ENCODE measurements around the gene HSPA9. TPM values are rescaled to one million over a fixed set of nuclear protein-coding genes. Genes with fewer than 3 reads are reported as not detected.

Gene HSPA9
- total and polyA plus RNA-seq, 4 donors = 65.2 to 139 (median 89.1) TPM

- WGBS, 2 donors = 95 to 96% methylated on average over 9 of the region's 9 CpGs
- Histone ChIP-seq H3K9me3 (ENCODE audit: control insufficient read depth, low read length) (no peaks in the 10 kb centered on the region), H3K4me3 (ENCODE audit: low read length in 2 of 2) (no peak overlapping the region), H3K4me1 (ENCODE audit: control insufficient read depth in 1 of 2, insufficient read depth in 2 of 2, low read length in 2 of 2) (peaks cover 0 to 2% of the 10 kb centered on the region in 2 donors), H3K27ac (ENCODE audit: low read depth in 1 of 2, low read length in 2 of 2) (no peak overlapping the region), H3K27me3 (ENCODE audit: control insufficient read depth in 1 of 2, insufficient read depth in 2 of 2, low read length in 1 of 2) (no peaks in the 10 kb centered on the region), H3K36me3 (ENCODE audit: control insufficient read depth in 1 of 2, insufficient read depth in 2 of 2, low read length in 1 of 2) (peaks cover 4 to 9% of the 10 kb centered on the region in 2 donors)
- DNase-seq = no peak
- ATAC-seq (ENCODE audit: low FRiP score) = no peak
- intact Hi-C loops (cut with DNase I) = loop anchor here in 1 of 2 donors (10.0 kb wide), 1 partner anchor 774 kb away; the partner anchor contains the start of gene PAIP2
These were observed 4.3 kb downstream of the HSPA9 start for GRCh38 chr5:138570871-138571270.

GRCh38 chr5:138569782-138570181 lies 5.4 kb downstream of the HSPA9 start:
- intact Hi-C loops (cut with DNase I) = loop anchor here in 1 of 2 donors (10.0 kb wide), 1 partner anchor 775 kb away; the partner anchor contains the start of gene PAIP2
- Histone ChIP-seq H3K4me3 (ENCODE audit: low read length in 2 of 2) (no peak overlapping the region), H3K4me1 (ENCODE audit: control insufficient read depth in 1 of 2, insufficient read depth in 2 of 2, low read length in 2 of 2) (peaks cover 0 to 2% of the 10 kb centered on the region in 2 donors), H3K27ac (ENCODE audit: low read depth in 1 of 2, low read length in 2 of 2) (no peak overlapping the region), H3K9me3 (ENCODE audit: control insufficient read depth, low read length) (no peaks in the 10 kb centered on the region), H3K27me3 (ENCODE audit: control insufficient read depth in 1 of 2, insufficient read depth in 2 of 2, low read length in 1 of 2) (no peaks in the 10 kb centered on the region), H3K36me3 (ENCODE audit: control insufficient read depth in 1 of 2, insufficient read depth in 2 of 2, low read length in 1 of 2) (peaks cover 9 to 11% of the 10 kb centered on the region in 2 donors)
- DNase-seq (no peak), ATAC-seq (ENCODE audit: low FRiP score) (no peak)
- 90 to 94% methylated on average over 7 of the region's 7 CpGs for WGBS, 2 donors

GRCh38 chr5:138568061-138568824 lies 7.0 kb downstream of the HSPA9 start:
- H3K36me3 ChIP-seq (ENCODE audit: control insufficient read depth in 1 of 2, insufficient read depth in 2 of 2, low read length in 1 of 2) = peaks cover 9 to 11% of the 10 kb centered on the region in 2 donors

GRCh38 chr5:138566792-138567191 lies 8.4 kb downstream of the HSPA9 start:
- intact Hi-C loops (cut with DNase I) = no loop called here
- no peaks in the 10 kb centered on the region for H3K4me1 ChIP-seq (ENCODE audit: control insufficient read depth in 1 of 2, insufficient read depth in 2 of 2, low read length in 2 of 2)
- no peak for DNase-seq
- no peak overlapping the region for H3K27ac ChIP-seq (ENCODE audit: low read depth in 1 of 2, low read length in 2 of 2)
- 78 to 81% methylated on average over 3 of the region's 3 CpGs for WGBS, 2 donors
- H3K36me3 ChIP-seq (ENCODE audit: control insufficient read depth in 1 of 2, insufficient read depth in 2 of 2, low read length in 1 of 2) = peaks cover 9 to 11% of the 10 kb centered on the region in 2 donors
- ATAC-seq (ENCODE audit: low FRiP score) = no peak
- no peak overlapping the region for H3K4me3 ChIP-seq (ENCODE audit: low read length in 2 of 2)
- H3K27me3 ChIP-seq (ENCODE audit: control insufficient read depth in 1 of 2, insufficient read depth in 2 of 2, low read length in 1 of 2) = no peaks in the 10 kb centered on the region
- H3K9me3 ChIP-seq (ENCODE audit: control insufficient read depth, low read length) = no peaks in the 10 kb centered on the region

More at GRCh38 chr5:138568061-138568824, 7.0 kb downstream of the HSPA9 start:
- DNase-seq (no peak), ATAC-seq (ENCODE audit: low FRiP score) (no peak)
- H3K4me1 ChIP-seq (ENCODE audit: control insufficient read depth in 1 of 2, insufficient read depth in 2 of 2, low read length in 2 of 2) = no peaks in the 10 kb centered on the region
- intact Hi-C loops (cut with DNase I) = no loop called here
- H3K27me3 ChIP-seq (ENCODE audit: control insufficient read depth in 1 of 2, insufficient read depth in 2 of 2, low read length in 1 of 2) = no peaks in the 10 kb centered on the region
- no peak overlapping the region for H3K27ac ChIP-seq (ENCODE audit: low read depth in 1 of 2, low read length in 2 of 2)
- WGBS, 2 donors = 84 to 85% methylated on average over 16 of the region's 16 CpGs
- no peak overlapping the region for H3K4me3 ChIP-seq (ENCODE audit: low read length in 2 of 2)
- H3K9me3 ChIP-seq (ENCODE audit: control insufficient read depth, low read length) = no peaks in the 10 kb centered on the region

- peaks cover 7 to 8% of the 10 kb centered on the region in 2 donors for H3K36me3 ChIP-seq (ENCODE audit: control insufficient read depth in 1 of 2, insufficient read depth in 2 of 2, low read length in 1 of 2)
- no peak overlapping the region for H3K27ac ChIP-seq (ENCODE audit: low read depth in 1 of 2, low read length in 2 of 2)
- WGBS, 2 donors = 86 to 87% methylated on average over 7 of the region's 7 CpGs
- intact Hi-C loops (cut with DNase I) = no loop called here
- no peak overlapping the region for H3K4me3 ChIP-seq (ENCODE audit: low read length in 2 of 2)
- H3K4me1 ChIP-seq (ENCODE audit: control insufficient read depth in 1 of 2, insufficient read depth in 2 of 2, low read length in 2 of 2) = no peaks in the 10 kb centered on the region
- H3K27me3 ChIP-seq (ENCODE audit: control insufficient read depth in 1 of 2, insufficient read depth in 2 of 2, low read length in 1 of 2) = no peaks in the 10 kb centered on the region
- no peak for ATAC-seq (ENCODE audit: low FRiP score)
- DNase-seq = no peak
- H3K9me3 ChIP-seq (ENCODE audit: control insufficient read depth, low read length) = no peaks in the 10 kb centered on the region
These were observed 9.9 kb downstream of the HSPA9 start for GRCh38 chr5:138565100-138565821.

- no peaks in the 10 kb centered on the region for H3K9me3 ChIP-seq (ENCODE audit: control insufficient read depth, low read length)
- H3K4me3 ChIP-seq (ENCODE audit: low read length in 2 of 2) = no peak overlapping the region
- H3K27me3 ChIP-seq (ENCODE audit: control insufficient read depth in 1 of 2, insufficient read depth in 2 of 2, low read length in 1 of 2) = no peaks in the 10 kb centered on the region
- peaks cover 8 to 10% of the 10 kb centered on the region in 2 donors for H3K36me3 ChIP-seq (ENCODE audit: control insufficient read depth in 1 of 2, insufficient read depth in 2 of 2, low read length in 1 of 2)
- no peak overlapping the region for H3K27ac ChIP-seq (ENCODE audit: low read depth in 1 of 2, low read length in 2 of 2)
- ATAC-seq (ENCODE audit: low FRiP score) (no peak), DNase-seq (no peak)
- WGBS, 2 donors = 79 to 81% methylated on average over 9 of the region's 9 CpGs
- intact Hi-C loops (cut with DNase I) = no loop called here
- H3K4me1 ChIP-seq (ENCODE audit: control insufficient read depth in 1 of 2, insufficient read depth in 2 of 2, low read length in 2 of 2) = no peaks in the 10 kb centered on the region
These were observed 11.0 kb downstream of the HSPA9 start for GRCh38 chr5:138564242-138564641.

- H3K9me3 ChIP-seq (ENCODE audit: control insufficient read depth, low read length) = no peaks in the 10 kb centered on the region
- ATAC-seq (ENCODE audit: low FRiP score) (no peak), DNase-seq (no peak)
- H3K36me3 ChIP-seq (ENCODE audit: control insufficient read depth in 1 of 2, insufficient read depth in 2 of 2, low read length in 1 of 2) = peaks cover 10 to 13% of the 10 kb centered on the region in 2 donors
- H3K4me3 ChIP-seq (ENCODE audit: low read length in 2 of 2) = no peak overlapping the region
- H3K27ac ChIP-seq (ENCODE audit: low read depth in 1 of 2, low read length in 2 of 2) = no peak overlapping the region
- intact Hi-C loops (cut with DNase I) = no loop called here
- WGBS, 2 donors = 67 to 79% methylated on average over 3 of the region's 3 CpGs
- no peaks in the 10 kb centered on the region for H3K27me3 ChIP-seq (ENCODE audit: control insufficient read depth in 1 of 2, insufficient read depth in 2 of 2, low read length in 1 of 2)
- H3K4me1 ChIP-seq (ENCODE audit: control insufficient read depth in 1 of 2, insufficient read depth in 2 of 2, low read length in 2 of 2) = no peaks in the 10 kb centered on the region
These were observed 11.7 kb downstream of the HSPA9 start for GRCh38 chr5:138563340-138564118.

GRCh38 chr5:138560971-138561370 lies 14.2 kb downstream of the HSPA9 start:
- 90% methylated on average over 6 of the region's 6 CpGs for WGBS, 2 donors
- ATAC-seq (ENCODE audit: low FRiP score) = no peak
- Histone ChIP-seq H3K27me3 (ENCODE audit: control insufficient read depth in 1 of 2, insufficient read depth in 2 of 2, low read length in 1 of 2) (no peaks in the 10 kb centered on the region), H3K36me3 (ENCODE audit: control insufficient read depth in 1 of 2, insufficient read depth in 2 of 2, low read length in 1 of 2) (peaks cover 16 to 21% of the 10 kb centered on the region in 2 donors), H3K9me3 (ENCODE audit: control insufficient read depth, low read length) (no peaks in the 10 kb centered on the region), H3K4me3 (ENCODE audit: low read length in 2 of 2) (no peak overlapping the region), H3K4me1 (ENCODE audit: control insufficient read depth in 1 of 2, insufficient read depth in 2 of 2, low read length in 2 of 2) (no peaks in the 10 kb centered on the region), H3K27ac (ENCODE audit: low read depth in 1 of 2, low read length in 2 of 2) (no peak overlapping the region)
- intact Hi-C loops (cut with DNase I) = no loop called here
- no peak for DNase-seq

Data from aorta (tissue), 5 donors.